ENCODE results near the gene IFNGR1. TPM values are rescaled to one million over a fixed set of nuclear protein-coding genes. Genes with fewer than 3 reads are reported as not detected.

IFNGR1 gene
- total RNA-seq, 2 experiments from 2014 or later = 27.7 to 29.0 TPM

DNA sequence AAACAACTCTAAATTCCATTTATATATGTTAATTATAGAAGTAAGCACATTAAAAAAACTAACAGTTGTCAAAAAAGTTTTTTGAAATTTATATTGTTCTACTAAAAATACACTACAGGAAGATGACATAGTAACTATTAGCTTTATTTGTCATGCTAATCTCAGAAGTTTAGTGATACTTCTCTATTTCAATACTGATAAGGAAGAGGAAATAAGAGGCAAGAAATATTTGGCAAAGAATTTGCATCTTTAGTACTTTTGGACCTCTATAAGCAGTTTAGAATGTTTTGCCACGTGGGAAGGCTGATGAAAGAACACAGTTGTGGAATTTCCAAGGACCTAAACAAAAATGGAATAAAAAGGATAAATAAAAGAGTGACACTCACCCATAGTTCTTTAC lies 12.6 kb downstream of the IFNGR1 start:
- ChIA-PET POLR2A (no interaction called here), CTCF (no interaction called here)
- Mint-ChIP-seq H3K9me3 (peaks cover 8% of the 10 kb centered on the region), H3K27me3 (no peaks in the 10 kb centered on the region), H3K36me3 (peaks cover 40% of the 10 kb centered on the region), H3K4me1 (ENCODE audit: low read depth) (peaks cover 6% of the 10 kb centered on the region), H3K27ac (no peak overlapping the region), H3K4me3 (no peak overlapping the region)
- intact Hi-C loops (cut with micrococcal nuclease) = no loop called here
- DNase-seq = no peak

GRCh38 chr6:137203256-137203655 lies 15.9 kb downstream of the IFNGR1 start:
- Mint-ChIP-seq H3K4me1 (ENCODE audit: low read depth) (peaks cover 2% of the 10 kb centered on the region), H3K27me3 (no peaks in the 10 kb centered on the region), H3K9me3 (peaks cover 6% of the 10 kb centered on the region), H3K4me3 (no peak overlapping the region), H3K27ac (no peak overlapping the region), H3K36me3 (peaks cover 42% of the 10 kb centered on the region)
- CTCF ChIA-PET = interaction anchor here (0.6 kb wide), 1 partner anchor 106 kb away, joined by 3 read pairs; no protein-coding TSS in a partner anchor
- POLR2A ChIA-PET = no interaction called here
- no peak for DNase-seq
- intact Hi-C loops (cut with micrococcal nuclease) = no loop called here

DNA sequence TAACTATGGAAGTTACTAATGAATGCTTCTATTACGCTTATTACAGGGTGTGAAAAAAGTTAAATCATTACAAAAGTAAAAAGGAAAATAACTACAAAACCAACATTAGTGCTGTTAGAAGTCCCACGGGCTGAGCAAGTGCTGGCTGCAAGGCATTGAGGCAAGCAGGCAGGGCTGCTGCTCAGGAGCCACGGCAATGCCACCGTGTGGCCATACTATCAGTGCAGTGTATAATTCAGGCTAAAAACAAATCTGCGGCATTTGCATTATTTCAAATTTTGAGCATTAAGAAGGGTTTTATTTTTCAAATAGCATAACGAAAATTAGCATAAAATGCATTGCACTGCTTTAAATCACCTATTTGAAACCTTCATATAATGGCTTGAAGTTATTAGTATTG lies 17.1 kb downstream of the IFNGR1 start:
- ChIA-PET CTCF (no interaction called here), POLR2A (interaction anchor here (0.9 kb wide), 1 partner anchor 16 kb away, joined by 3 read pairs; no protein-coding TSS in a partner anchor)
- Mint-ChIP-seq H3K27me3 (no peaks in the 10 kb centered on the region), H3K4me3 (no peak overlapping the region), H3K4me1 (ENCODE audit: low read depth) (peaks cover 2% of the 10 kb centered on the region), H3K9me3 (no peaks in the 10 kb centered on the region), H3K27ac (no peak overlapping the region), H3K36me3 (peaks cover 41% of the 10 kb centered on the region)
- no peak for DNase-seq
- intact Hi-C loops (cut with micrococcal nuclease) = no loop called here

DNA sequence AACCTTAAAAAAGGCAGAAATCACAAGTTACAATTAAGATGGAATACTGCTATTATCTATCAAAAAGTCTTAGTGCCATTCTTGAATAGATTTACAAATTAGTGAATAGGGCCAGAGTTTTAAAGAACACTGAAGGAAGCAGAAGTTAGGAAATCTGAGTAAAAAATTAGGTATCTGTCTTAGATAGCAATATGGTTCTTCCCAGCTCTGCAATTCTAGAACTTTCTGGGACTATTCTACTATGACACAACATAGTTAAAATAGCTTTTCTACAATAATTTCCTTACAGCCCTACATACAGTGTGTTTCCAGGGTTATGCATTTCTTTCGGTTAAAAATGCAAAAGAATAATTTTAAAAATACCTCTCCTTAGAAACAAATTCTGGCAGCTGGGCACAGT lies 18.2 kb downstream of the IFNGR1 start:
- H3K4me1 Mint-ChIP-seq (ENCODE audit: low read depth) = peaks cover 9% of the 10 kb centered on the region
- H3K27ac Mint-ChIP-seq = no peak overlapping the region
- H3K4me3 Mint-ChIP-seq = no peak overlapping the region
- CTCF ChIA-PET = no interaction called here
- peaks cover 40% of the 10 kb centered on the region for H3K36me3 Mint-ChIP-seq
- H3K27me3 Mint-ChIP-seq = no peaks in the 10 kb centered on the region
- POLR2A ChIA-PET = no interaction called here
- H3K9me3 Mint-ChIP-seq = no peaks in the 10 kb centered on the region
- DNase-seq = no peak
- intact Hi-C loops (cut with micrococcal nuclease) = no loop called here

- Mint-ChIP-seq H3K27me3 (no peaks in the 10 kb centered on the region), H3K4me3 (no peak overlapping the region), H3K9me3 (no peaks in the 10 kb centered on the region), H3K36me3 (peaks cover 37% of the 10 kb centered on the region), H3K4me1 (ENCODE audit: low read depth) (peaks cover 11% of the 10 kb centered on the region), H3K27ac (no peak overlapping the region)
- DNase-seq = no peak
- CTCF ChIA-PET = no interaction called here
- POLR2A ChIA-PET = no interaction called here
- intact Hi-C loops (cut with micrococcal nuclease) = no loop called here
These were observed 18.9 kb downstream of the IFNGR1 start for GRCh38 chr6:137200288-137200687.

DNA sequence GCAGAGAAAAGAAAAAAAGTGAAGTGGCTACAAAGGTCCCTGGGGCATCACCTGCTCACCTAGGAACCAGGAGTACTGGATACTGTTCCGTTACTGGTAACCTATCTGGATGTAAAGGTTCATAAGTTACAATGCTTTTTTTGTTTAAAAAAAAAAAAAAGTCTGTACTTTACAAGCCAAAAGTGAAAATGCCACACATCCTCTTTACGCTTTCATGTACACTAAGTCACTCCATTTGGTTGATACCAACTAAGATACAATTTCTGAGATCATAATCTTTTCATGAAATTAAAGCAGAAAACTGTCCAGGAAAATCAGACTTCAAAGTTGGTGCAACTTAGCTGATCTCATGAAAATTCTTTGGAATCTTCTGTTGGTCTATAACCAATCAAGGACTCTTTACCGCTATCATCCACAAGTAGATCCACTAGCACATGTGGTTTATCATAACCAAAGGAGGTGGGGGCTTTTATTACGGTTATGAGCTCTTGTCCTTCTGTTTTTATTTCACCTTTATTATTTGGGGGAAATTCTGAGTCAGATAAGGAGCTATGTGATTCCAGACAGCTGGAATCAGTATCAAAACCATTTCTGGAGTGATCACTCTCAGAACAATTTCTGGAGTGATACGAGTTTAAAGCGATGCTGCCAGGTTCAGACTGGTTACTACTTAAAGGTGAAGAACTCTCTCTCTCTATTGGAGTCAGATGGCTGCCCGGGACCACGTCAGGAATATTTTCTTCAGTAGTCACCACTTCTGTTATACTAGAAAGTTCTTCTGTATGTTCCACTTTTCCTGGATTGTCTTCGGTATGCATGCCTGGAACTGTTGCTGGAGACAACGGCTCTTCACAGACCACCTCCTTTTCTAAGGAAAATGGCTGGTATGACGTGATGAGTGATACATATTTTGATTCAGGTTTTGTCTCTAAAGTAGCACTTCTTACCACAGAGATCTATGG lies 21.2 kb downstream of the IFNGR1 start:
- Mint-ChIP-seq H3K36me3 (peaks cover 21% of the 10 kb centered on the region), H3K4me1 (ENCODE audit: low read depth) (peaks cover 11% of the 10 kb centered on the region), H3K9me3 (no peaks in the 10 kb centered on the region), H3K4me3 (no peak overlapping the region), H3K27ac (no peak overlapping the region), H3K27me3 (no peaks in the 10 kb centered on the region)
- ChIA-PET POLR2A (no interaction called here), CTCF (interaction anchor here (0.6 kb wide), 1 partner anchor 33 kb away, joined by 3 read pairs; no protein-coding TSS in a partner anchor)
- no peak for DNase-seq
- intact Hi-C loops (cut with micrococcal nuclease) = no loop called here

DNA sequence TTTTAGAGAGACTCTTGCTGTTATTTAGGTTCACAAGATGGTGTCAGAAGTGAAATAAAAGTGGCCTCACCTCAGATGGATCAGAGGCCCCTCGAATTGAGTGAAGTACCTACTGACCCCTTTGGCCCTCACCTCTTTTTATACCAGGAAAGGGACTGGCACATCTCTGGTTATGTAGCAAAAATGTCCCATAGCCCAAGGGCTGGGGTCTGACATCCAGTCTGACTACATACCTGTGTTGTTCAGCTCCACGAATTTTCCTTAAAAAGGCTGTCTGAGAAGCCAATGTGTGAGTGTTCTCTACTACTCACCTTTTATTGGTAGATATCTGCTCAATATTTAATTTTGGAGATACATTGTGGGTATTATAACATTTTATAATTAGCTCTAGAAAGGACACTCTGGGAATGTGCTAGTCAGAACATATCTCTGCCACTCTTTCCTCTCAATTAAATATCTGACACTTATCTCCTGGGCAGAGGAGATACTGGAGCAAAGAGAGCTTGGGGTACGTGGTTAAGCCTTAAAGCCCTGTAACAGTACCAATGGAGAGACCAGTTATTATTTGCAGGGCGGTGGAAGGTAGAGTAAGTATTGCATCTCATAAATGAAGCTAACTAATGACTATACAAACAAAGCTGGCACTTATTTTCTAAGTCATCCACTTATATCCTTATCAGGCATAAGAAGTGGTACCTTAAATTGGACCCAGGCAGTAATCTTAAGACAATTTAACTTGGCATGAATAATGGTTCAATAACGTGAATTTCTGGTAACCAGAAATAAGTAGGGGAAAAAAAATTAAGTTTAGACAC lies 25.7 kb downstream of the IFNGR1 start:
- no peak overlapping the region for H3K27ac Mint-ChIP-seq
- POLR2A ChIA-PET = no interaction called here
- no peak overlapping the region for H3K4me3 Mint-ChIP-seq
- CTCF ChIA-PET = no interaction called here
- intact Hi-C loops (cut with micrococcal nuclease) = no loop called here
- no peak for DNase-seq
- peaks cover 14% of the 10 kb centered on the region for H3K9me3 Mint-ChIP-seq
- H3K4me1 Mint-ChIP-seq (ENCODE audit: low read depth) = peaks cover 11% of the 10 kb centered on the region
- H3K36me3 Mint-ChIP-seq = peaks cover 15% of the 10 kb centered on the region
- no peaks in the 10 kb centered on the region for H3K27me3 Mint-ChIP-seq

GRCh38 chr6:137192821-137193220 lies 26.4 kb downstream of the IFNGR1 start:
- no peak for DNase-seq
- intact Hi-C loops (cut with micrococcal nuclease) = no loop called here
- Mint-ChIP-seq H3K27me3 (no peaks in the 10 kb centered on the region), H3K27ac (no peak overlapping the region), H3K4me1 (ENCODE audit: low read depth) (peaks cover 9% of the 10 kb centered on the region), H3K4me3 (no peak overlapping the region), H3K36me3 (peaks cover 10% of the 10 kb centered on the region), H3K9me3 (peaks cover 17% of the 10 kb centered on the region)
- ChIA-PET POLR2A (no interaction called here), CTCF (no interaction called here)

- H3K27ac Mint-ChIP-seq = no peak overlapping the region
- H3K4me3 Mint-ChIP-seq = no peak overlapping the region
- ChIA-PET POLR2A (no interaction called here), CTCF (no interaction called here)
- no peaks in the 10 kb centered on the region for H3K27me3 Mint-ChIP-seq
- peaks cover 17% of the 10 kb centered on the region for H3K9me3 Mint-ChIP-seq
- intact Hi-C loops (cut with micrococcal nuclease) = no loop called here
- H3K36me3 Mint-ChIP-seq = peaks cover 8% of the 10 kb centered on the region
- no peak for DNase-seq
- H3K4me1 Mint-ChIP-seq (ENCODE audit: low read depth) = peaks cover 7% of the 10 kb centered on the region
These were observed 27.5 kb downstream of the IFNGR1 start for GRCh38 chr6:137191670-137192069.

- Mint-ChIP-seq H3K27me3 (no peaks in the 10 kb centered on the region), H3K36me3 (peaks cover 9% of the 10 kb centered on the region), H3K4me3 (no peak overlapping the region), H3K27ac (no peak overlapping the region), H3K4me1 (ENCODE audit: low read depth) (peaks cover 4% of the 10 kb centered on the region), H3K9me3 (peaks cover 19% of the 10 kb centered on the region)
- ChIA-PET POLR2A (no interaction called here), CTCF (no interaction called here)
- no peak for DNase-seq
- intact Hi-C loops (cut with micrococcal nuclease) = no loop called here
These were observed 27.9 kb downstream of the IFNGR1 start for GRCh38 chr6:137191236-137191635.

DNA sequence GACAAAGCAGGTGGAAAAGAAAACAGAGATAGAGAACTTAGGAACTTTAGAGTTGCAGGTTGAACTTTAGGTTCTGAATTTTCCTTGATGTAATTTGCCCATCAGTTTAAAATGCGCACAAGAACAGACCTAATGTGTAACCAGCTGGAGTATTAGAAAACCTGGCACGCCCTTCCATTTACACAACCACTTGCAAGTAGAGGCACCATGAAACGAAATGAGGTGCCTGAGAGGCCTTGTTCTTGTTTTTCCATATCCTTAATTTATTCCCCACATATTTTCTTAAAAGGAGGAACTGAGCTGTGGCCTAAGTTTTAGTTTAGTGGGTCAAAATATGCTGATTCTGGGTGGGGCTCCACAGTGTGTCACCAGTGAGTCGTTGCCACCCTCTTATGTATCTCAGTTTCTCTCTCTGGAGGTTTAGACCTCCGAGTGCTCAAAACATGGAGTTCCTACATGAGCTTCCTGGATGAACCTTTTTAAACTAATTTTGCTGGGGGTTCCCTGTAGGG lies 28.5 kb downstream of the IFNGR1 start:
- no peak for DNase-seq
- peaks cover 11% of the 10 kb centered on the region for H3K36me3 Mint-ChIP-seq
- no peak overlapping the region for H3K4me3 Mint-ChIP-seq
- H3K4me1 Mint-ChIP-seq (ENCODE audit: low read depth) = no peaks in the 10 kb centered on the region
- intact Hi-C loops (cut with micrococcal nuclease) = no loop called here
- H3K27me3 Mint-ChIP-seq = no peaks in the 10 kb centered on the region
- CTCF ChIA-PET = no interaction called here
- H3K9me3 Mint-ChIP-seq = peaks cover 21% of the 10 kb centered on the region
- H3K27ac Mint-ChIP-seq = no peak overlapping the region
- POLR2A ChIA-PET = no interaction called here

- H3K4me3 Mint-ChIP-seq = no peak overlapping the region
- peaks cover 3% of the 10 kb centered on the region for H3K27me3 Mint-ChIP-seq
- no peak overlapping the region for H3K27ac Mint-ChIP-seq
- intact Hi-C loops (cut with micrococcal nuclease) = no loop called here
- H3K36me3 Mint-ChIP-seq = peaks cover 11% of the 10 kb centered on the region
- no peaks in the 10 kb centered on the region for H3K4me1 Mint-ChIP-seq (ENCODE audit: low read depth)
- POLR2A ChIA-PET = no interaction called here
- CTCF ChIA-PET = no interaction called here
- DNase-seq = no peak
- peaks cover 30% of the 10 kb centered on the region for H3K9me3 Mint-ChIP-seq
These were observed 30.3 kb downstream of the IFNGR1 start for GRCh38 chr6:137188855-137189254.

All from activated CD4-positive, alpha-beta memory T cell treated with anti-CD3 and anti-CD28 coated beads for 36 hours (primary cell).